ENCODE results near the gene UBR7. TPM values are rescaled to one million over a fixed set of nuclear protein-coding genes. Genes with fewer than 3 reads are reported as not detected.
A peak's percentile ranks its signal among the peaks of the same experiment; 100 is the strongest.

UBR7 gene
- total RNA-seq, 1 experiment from 2014 or later: 116 TPM

- no peak for DNase-seq (ENCODE audit: low read depth)
These were observed 42.2 kb downstream of the UBR7 start for GRCh38 chr14:93249128-93249831.

GRCh38 chr14:93262446-93262845, 55.4 kb downstream of the UBR7 start:
- no peak for DNase-seq (ENCODE audit: low read depth)

- DNase-seq (ENCODE audit: low read depth): no peak
These were observed 56.4 kb downstream of the UBR7 start for GRCh38 chr14:93263416-93263815.

- DNase-seq (ENCODE audit: low read depth): no peak
These were observed 59.1 kb downstream of the UBR7 start for GRCh38 chr14:93266127-93266526.

GRCh38 chr14:93267149-93267711, 60.2 kb downstream of the UBR7 start:
- DNase-seq (ENCODE audit: low read depth): no peak

- no peak for DNase-seq (ENCODE audit: low read depth)
These were observed 61.4 kb downstream of the UBR7 start for GRCh38 chr14:93268406-93268805.

GRCh38 chr14:93269341-93270068, 62.4 kb downstream of the UBR7 start:
- DNase-seq (ENCODE audit: low read depth): peak; percentile 60

- DNase-seq (ENCODE audit: low read depth): no peak
These were observed 64.1 kb downstream of the UBR7 start for GRCh38 chr14:93271111-93271510.

GRCh38 chr14:93274055-93274806, 67.2 kb downstream of the UBR7 start:
- no peak for DNase-seq (ENCODE audit: low read depth)

GRCh38 chr14:93276031-93276716, 69.1 kb downstream of the UBR7 start:
- DNase-seq (ENCODE audit: low read depth): no peak

Other genes with a start within 250 kb of the UBR7 start
- 37.5 and 57.0 TPM in 2 replicates for gene ITPK1, start 91.3 kb upstream of the UBR7 start, total RNA-seq (2014; rRNA removed; shearing (Covaris generic))
- gene MOAP1, start 22.4 kb upstream of the UBR7 start, total RNA-seq (2014; rRNA removed; shearing (Covaris generic)): 22.9 and 23.0 TPM in 2 replicates
- 18.5 and 27.8 TPM in 2 replicates for gene LYSET, start 21.9 kb upstream of the UBR7 start, total RNA-seq (2014; rRNA removed; shearing (Covaris generic))
- 55.6 and 56.4 TPM in 2 replicates for gene GON7, start 191 bp upstream of the UBR7 start, total RNA-seq (2014; rRNA removed; shearing (Covaris generic))
- gene BTBD7, start 125.8 kb downstream of the UBR7 start, total RNA-seq (2014; rRNA removed; shearing (Covaris generic)): 13.7 and 16.8 TPM in 2 replicates
- not detected in 2 replicates for gene COX8C, start 139.9 kb downstream of the UBR7 start, total RNA-seq (2014; rRNA removed; shearing (Covaris generic))
- not detected in 2 replicates for gene UNC79, start 223.7 kb downstream of the UBR7 start, total RNA-seq (2014; rRNA removed; shearing (Covaris generic))

Data from HT1080 (cell line).